HepG2 (cell line): ENCODE data around the gene ARID3C. TPM values are rescaled to one million over a fixed set of nuclear protein-coding genes. Genes with fewer than 3 reads are reported as not detected.

ENCODE experiments used
- BCLAF1 ChIP-seq: fragments of 450-650 bp; IDR thresholded peaks from 2 replicates; pipeline ENCODE4 v1.6.1; 2017; ENCODE audit warnings: mild to moderate bottlenecking
- DNMT1 ChIP-seq: sonication (generic); formaldehyde crosslinking; IDR thresholded peaks from 2 replicates; pipeline ENCODE4 v1.5.1; 2020; ENCODE audit warnings: mild to moderate bottlenecking, missing genetic modification reagents
- EHMT2 ChIP-seq: fragments of 200-600 bp; sonication (generic); IDR thresholded peaks from 2 replicates; pipeline ENCODE4 v1.7.0; 2017; ENCODE audit warnings: antibody characterized with exemption, low read depth, low read length, borderline replicate concordance
- HINFP ChIP-seq: sonication (generic); formaldehyde crosslinking; IDR thresholded peaks from 2 replicates; pipeline ENCODE4 v1.4.0; 2020; ENCODE audit warnings: low read depth, mild to moderate bottlenecking, missing genetic modification reagents
- HOXA9 ChIP-seq: sonication (generic); formaldehyde crosslinking; IDR thresholded peaks from 2 replicates; pipeline ENCODE4 v1.8.1; 2022; ENCODE audit warnings: missing genetic modification reagents, mild to moderate bottlenecking, moderate library complexity, borderline replicate concordance
- KIAA2018 ChIP-seq: sonication (generic); formaldehyde crosslinking; IDR thresholded peaks from 2 replicates; pipeline ENCODE4 v1.5.0; 2020; ENCODE audit warnings: mild to moderate bottlenecking, missing genetic modification reagents, borderline replicate concordance
- NBN ChIP-seq: fragments of 450-650 bp; conservative IDR thresholded peaks from 2 replicates; pipeline ENCODE4 v1.6.1; 2017
- ZKSCAN1 ChIP-seq: fragments of 150-350 bp; IDR thresholded peaks from 2 replicates; pipeline ENCODE4 v1.6.1; 2014; ENCODE audit warnings: low read length
- ZKSCAN8 ChIP-seq: IDR thresholded peaks from 2 replicates; pipeline ENCODE4 v1.6.1; 2016; ENCODE audit warnings: borderline replicate concordance, missing genetic modification reagents, missing compliant biosample characterization
- ZNF18 ChIP-seq: sonication (generic); formaldehyde crosslinking; IDR thresholded peaks from 2 replicates; pipeline ENCODE4 v1.8.0; 2022; ENCODE audit warnings: mild to moderate bottlenecking, missing genetic modification reagents; ENCODE audit not compliant: insufficient replicate concordance
- ZNF232 ChIP-seq: sonication (generic); formaldehyde crosslinking; IDR thresholded peaks from 2 replicates; pipeline ENCODE4 v1.4.0; 2020; ENCODE audit warnings: missing genetic modification reagents, borderline replicate concordance
- ZNF253 ChIP-seq: sonication (generic); formaldehyde crosslinking; IDR thresholded peaks from 2 replicates; pipeline ENCODE4 v1.8.0; 2022; ENCODE audit warnings: mild to moderate bottlenecking, missing genetic modification reagents, borderline replicate concordance
- ZNF660 ChIP-seq: sonication (generic); formaldehyde crosslinking; IDR thresholded peaks from 2 replicates; pipeline ENCODE4 v1.5.1; 2020; ENCODE audit warnings: mild to moderate bottlenecking, low read depth, missing genetic modification reagents, borderline replicate concordance
- ZNF891 ChIP-seq: sonication (generic); formaldehyde crosslinking; IDR thresholded peaks from 2 replicates; pipeline ENCODE4 v1.5.0; 2020; ENCODE audit warnings: mild to moderate bottlenecking, missing genetic modification reagents
- polyA plus RNA-seq, 8 experiments: library from polyadenylated mRNA; depleted of rRNA in 3 of 8; stranded (reverse) in 7 of 8; unstranded in 1 of 8; fragments of >200 nt; fragmentation: Illumina TruSeq in 4 of 8; extraction: Trizol in 4 of 8; gene quantifications; 2 replicates each; pipeline versions ENCODE4 v1.2.1 to v1.2.3, GENCODE V29; 2011 to 2016; ENCODE audit warnings: low read depth in 4 of 8, missing spikeins in 1 of 8, mixed read lengths in 1 of 8; ENCODE audit not compliant: insufficient read depth in 1 of 8
- total RNA-seq, 5 experiments: library from RNA; depleted of rRNA; stranded (reverse); fragments of >200 nt; fragmentation: Illumina TruSeq; extraction: Trizol; gene quantifications; 2 replicates each; pipeline ENCODE4 v1.2.3, GENCODE V29; 2016; ENCODE audit warnings: low read depth in 1 of 5

ARID3C gene
- total and polyA plus RNA-seq, 2 of the 13 experiments (the other 11 are each of a cell fraction or from before 2014, with no cell fraction given): not detected

GRCh38 chr9:34636791-34637355 is 8.0 kb upstream of the ARID3C start (continued):
- TF ChIP-seq BCLAF1: no peak
- TF ChIP-seq NBN: no peak
- TF ChIP-seq ZKSCAN8 (CRISPR knock-in tag): no peak
- peak; percentile 48; the same call in 1 of the 2 replicates for TF ChIP-seq HINFP
- no peak for TF ChIP-seq HOXA9 (CRISPR knock-in tag)
- TF ChIP-seq ZNF660 (CRISPR knock-in tag): peak; percentile 71; the same call in 1 of the 2 replicates
- no peak for TF ChIP-seq EHMT2
- peak; percentile 34; the same call in 1 of the 2 replicates for TF ChIP-seq ZNF253 (CRISPR knock-in tag)
- TF ChIP-seq ZNF232 (CRISPR knock-in tag): peak; percentile 85; the same call in 1 of the 2 replicates
- no peak for TF ChIP-seq KIAA2018
- no peak for TF ChIP-seq DNMT1 (CRISPR knock-in tag)
- TF ChIP-seq ZNF891 (CRISPR knock-in tag): peak; percentile 91; the same call in 1 of the 2 replicates
- TF ChIP-seq ZNF18 (CRISPR knock-in tag): no peak
- no peak for TF ChIP-seq ZKSCAN1
